Osteoblast (primary cell): ENCODE measurements around the gene PHKB. TPM values are rescaled to one million over a fixed set of nuclear protein-coding genes. Genes with fewer than 3 reads are reported as not detected.

Source experiments
- DNase-seq: peaks from one replicate; pipeline ENCODE4 v3.0.0; 2011; ENCODE audit warnings: low spot score, mixed read lengths; ENCODE audit not compliant: insufficient read length; ENCODE audit errors: missing footprints
- H2AFZ ChIP-seq: 2 replicates; pipeline ENCODE4 v1.6.0; 2011; ENCODE audit warnings: mild to moderate bottlenecking, low read length
- H3K27ac ChIP-seq: 2 replicates; pipeline ENCODE4 v1.5.1; 2011; ENCODE audit warnings: mild to moderate bottlenecking, low read depth, low read length, moderate library complexity
- H3K27me3 ChIP-seq: 2 replicates; pipeline ENCODE4 v1.6.0; 2012; ENCODE audit warnings: mild to moderate bottlenecking, control low read depth, inconsistent platforms, low read length, moderate library complexity; ENCODE audit not compliant: insufficient read depth
- H3K36me3 ChIP-seq: 2 replicates; pipeline ENCODE4 v1.5.1; 2011; ENCODE audit warnings: mild to moderate bottlenecking, low read length, control low read depth, moderate library complexity; ENCODE audit not compliant: insufficient read depth
- H3K4me1 ChIP-seq: 2 replicates; pipeline ENCODE4 v1.5.1; 2011; ENCODE audit warnings: mild to moderate bottlenecking, low read length, control low read depth, moderate library complexity; ENCODE audit not compliant: insufficient read depth
- H3K4me2 ChIP-seq: 2 replicates; pipeline ENCODE4 v1.6.0; 2011; ENCODE audit warnings: mild to moderate bottlenecking, low read length; ENCODE audit not compliant: insufficient read depth
- H3K4me3 ChIP-seq: fragments of 200-600 bp; sonication (generic); 3 replicates; pipeline ENCODE4 v1.5.1; 2012; ENCODE audit warnings: mild to moderate bottlenecking, low read length, inconsistent platforms; ENCODE audit not compliant: insufficient read depth
- H3K79me2 ChIP-seq: 2 replicates; pipeline ENCODE4 v1.6.0; 2012; ENCODE audit warnings: mild to moderate bottlenecking, low read length, control low read depth, inconsistent platforms; ENCODE audit not compliant: insufficient read depth
- H3K9me3 ChIP-seq: 2 replicates; pipeline ENCODE4 v1.5.1; 2011; ENCODE audit warnings: low read depth, low read length, control low read depth
- H4K20me1 ChIP-seq: 2 replicates; pipeline ENCODE4 v1.6.0; 2012; ENCODE audit warnings: mild to moderate bottlenecking, low read length, control low read depth; ENCODE audit not compliant: insufficient read depth
- CTCF ChIP-seq: IDR thresholded peaks from 2 replicates; pipeline ENCODE4 v1.5.1; 2011; ENCODE audit warnings: mild to moderate bottlenecking, low read depth, low read length, moderate library complexity; ENCODE audit errors: extremely low read depth
- total RNA-seq: library from RNA; depleted of rRNA; stranded (reverse); fragments of >200 nt; gene quantifications from 2 replicates; pipeline ENCODE4 v1.2.3, GENCODE V29; 2012

Gene PHKB
- total RNA-seq, 1 donor, result 76.4 TPM

DNA sequence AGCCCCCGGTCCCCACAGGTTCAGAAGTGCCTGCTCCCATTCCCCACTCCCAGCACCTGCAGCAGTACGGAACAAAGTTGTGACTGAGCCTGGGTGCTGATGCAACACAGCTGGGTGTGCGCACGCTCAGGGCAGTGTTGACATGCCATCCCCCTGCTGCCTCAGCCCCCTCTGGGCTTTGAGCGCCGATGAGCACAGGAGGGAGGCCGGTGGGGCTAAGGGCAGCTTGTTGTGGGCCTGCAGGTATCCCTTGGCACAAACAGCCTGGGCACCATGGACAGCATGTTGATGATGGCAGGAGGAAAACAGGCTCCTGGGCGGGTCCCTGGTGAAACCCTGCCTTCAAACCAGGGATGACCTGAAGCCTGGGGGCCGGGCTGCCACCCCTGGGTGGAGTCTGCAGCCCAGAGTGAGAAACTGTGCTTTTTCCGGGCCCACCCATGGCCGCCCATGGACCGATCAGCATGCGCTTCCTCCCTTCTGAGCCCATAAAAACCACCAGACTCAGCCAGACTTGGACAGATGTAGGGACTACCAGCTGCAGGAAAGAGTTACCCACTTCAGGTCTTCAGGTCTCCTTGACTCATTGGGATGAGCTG is 175.5 kb downstream of the PHKB start:
- Histone ChIP-seq H3K4me3 (no peak overlapping the region), H3K9me3 (no peaks in the 10 kb centered on the region), H3K79me2 (no peaks in the 10 kb centered on the region), H3K27me3 (no peaks in the 10 kb centered on the region), H3K27ac (no peak overlapping the region), H2AFZ (no peak overlapping the region), H3K4me1 (no peaks in the 10 kb centered on the region), H3K4me2 (no peak overlapping the region), H4K20me1 (no peaks in the 10 kb centered on the region), H3K36me3 (peaks cover 3% of the 10 kb centered on the region)
- TF ChIP-seq CTCF, result no peak
- no peak for DNase-seq

- no peak for TF ChIP-seq CTCF
- H3K79me2 ChIP-seq, result no peaks in the 10 kb centered on the region
- H3K4me2 ChIP-seq, result no peak overlapping the region
- peak; percentile 10 for DNase-seq
- H3K4me1 ChIP-seq, result no peaks in the 10 kb centered on the region
- H3K27me3 ChIP-seq, result no peaks in the 10 kb centered on the region
- H3K4me3 ChIP-seq, result no peak overlapping the region
- peaks cover 3% of the 10 kb centered on the region for H3K36me3 ChIP-seq
- H4K20me1 ChIP-seq, result no peaks in the 10 kb centered on the region
- H2AFZ ChIP-seq, result no peak overlapping the region
- H3K27ac ChIP-seq, result no peak overlapping the region
- no peaks in the 10 kb centered on the region for H3K9me3 ChIP-seq
These were observed 177.0 kb downstream of the PHKB start for GRCh38 chr16:47638175-47638574.

- Histone ChIP-seq H3K9me3 (no peaks in the 10 kb centered on the region), H3K27ac (no peak overlapping the region), H2AFZ (no peak overlapping the region), H3K4me1 (peaks cover 8% of the 10 kb centered on the region), H3K36me3 (no peaks in the 10 kb centered on the region), H3K79me2 (no peaks in the 10 kb centered on the region), H3K27me3 (no peaks in the 10 kb centered on the region), H4K20me1 (no peaks in the 10 kb centered on the region), H3K4me2 (no peak overlapping the region), H3K4me3 (no peak overlapping the region)
- TF ChIP-seq CTCF, result no peak
- no peak for DNase-seq
These were observed 179.5 kb downstream of the PHKB start for GRCh38 chr16:47640661-47641060.

DNA sequence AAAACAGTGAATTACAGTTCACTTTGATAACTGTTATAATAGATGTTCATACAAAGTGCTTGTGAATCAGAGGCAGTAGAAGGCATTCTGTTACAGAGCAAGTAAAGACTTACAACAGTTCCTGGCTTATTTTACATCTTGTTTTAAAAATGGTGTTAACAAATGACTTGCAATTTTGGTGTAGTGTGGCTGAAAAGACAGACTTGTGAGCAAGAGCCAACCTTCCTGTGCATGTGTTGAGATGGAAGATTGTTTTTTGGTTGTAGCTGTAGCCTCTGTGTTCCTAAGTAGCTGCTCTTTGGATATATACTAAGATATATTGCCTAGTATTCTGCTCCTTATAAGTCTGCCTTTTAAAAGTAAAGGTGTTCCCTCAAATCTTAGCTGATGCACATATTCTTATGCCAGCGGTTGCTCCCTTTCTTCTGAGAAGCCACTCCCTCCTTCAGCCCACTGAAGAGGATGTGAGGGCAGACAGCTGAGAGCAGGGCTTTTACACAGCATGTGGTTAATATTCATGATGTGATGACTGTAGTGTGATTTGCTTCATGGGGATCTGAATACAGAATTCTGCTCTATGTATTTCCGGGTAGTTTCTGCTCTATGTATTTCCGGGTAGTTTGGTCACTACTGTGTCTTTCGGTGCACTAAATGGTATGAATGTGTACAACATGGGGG is 182.3 kb downstream of the PHKB start:
- H3K27me3 ChIP-seq, result no peaks in the 10 kb centered on the region
- H3K36me3 ChIP-seq, result no peaks in the 10 kb centered on the region
- H3K79me2 ChIP-seq, result no peaks in the 10 kb centered on the region
- H3K9me3 ChIP-seq, result no peaks in the 10 kb centered on the region
- DNase-seq, result peak; percentile 46
- H3K4me3 ChIP-seq, result no peak overlapping the region
- no peak overlapping the region for H3K27ac ChIP-seq
- no peaks in the 10 kb centered on the region for H4K20me1 ChIP-seq
- peak overlapping the region; percentile 26 for H3K4me2 ChIP-seq
- peaks cover 8% of the 10 kb centered on the region for H3K4me1 ChIP-seq
- no peak for TF ChIP-seq CTCF
- H2AFZ ChIP-seq, result no peak overlapping the region
